HG03432 (cell line): ENCODE data around the gene TCF7.
"Not testable (repeated sequence)": the region's sequence is repeated elsewhere in the genome, so short reads cannot be mapped to it uniquely, and the experiment has no call there.

Source experiments
- ATAC-seq: cut with Tn5 transposase; IDR thresholded peaks from one replicate; pipeline ENCODE4 v1.9.1; 2021; ENCODE audit warnings: mild to moderate bottlenecking, moderate library complexity; ENCODE audit not compliant: unreplicated experiment

Gene TCF7

DNA sequence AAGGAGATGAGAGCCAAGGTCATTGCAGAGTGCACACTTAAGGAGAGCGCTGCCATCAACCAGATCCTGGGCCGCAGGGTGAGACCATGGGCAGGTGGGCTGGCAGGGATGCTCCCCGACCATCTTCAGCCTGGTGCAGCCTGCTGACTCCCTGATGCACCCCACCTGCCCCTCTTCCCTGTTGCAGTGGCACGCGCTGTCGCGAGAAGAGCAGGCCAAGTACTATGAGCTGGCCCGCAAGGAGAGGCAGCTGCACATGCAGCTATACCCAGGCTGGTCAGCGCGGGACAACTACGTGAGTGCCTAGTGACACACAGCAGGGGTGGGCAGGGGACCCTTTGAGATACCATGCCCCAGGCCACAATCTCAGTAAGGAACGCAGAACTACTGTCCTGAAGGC is 28.3 kb downstream of the TCF7 start:
- no peak for ATAC-seq

DNA sequence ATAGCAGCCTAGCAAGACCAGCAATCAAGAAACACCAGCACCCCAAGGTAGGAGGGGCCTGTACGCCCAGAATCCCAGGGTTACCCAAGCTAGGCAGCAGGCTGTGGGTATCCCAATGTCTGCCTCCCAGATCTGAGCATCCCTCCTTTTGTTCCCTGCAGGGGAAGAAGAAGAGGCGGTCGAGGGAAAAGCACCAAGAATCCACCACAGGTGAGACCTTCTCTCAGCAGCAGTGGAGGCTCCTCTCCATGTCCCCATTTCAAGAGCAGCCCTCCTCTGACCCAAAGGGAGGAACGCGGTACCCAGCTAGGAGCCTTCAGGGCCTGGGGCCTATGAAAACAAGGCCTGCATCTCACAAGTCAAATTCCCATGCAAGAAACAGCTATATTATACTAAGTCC is 28.9 kb downstream of the TCF7 start:
- ATAC-seq, result no peak

DNA sequence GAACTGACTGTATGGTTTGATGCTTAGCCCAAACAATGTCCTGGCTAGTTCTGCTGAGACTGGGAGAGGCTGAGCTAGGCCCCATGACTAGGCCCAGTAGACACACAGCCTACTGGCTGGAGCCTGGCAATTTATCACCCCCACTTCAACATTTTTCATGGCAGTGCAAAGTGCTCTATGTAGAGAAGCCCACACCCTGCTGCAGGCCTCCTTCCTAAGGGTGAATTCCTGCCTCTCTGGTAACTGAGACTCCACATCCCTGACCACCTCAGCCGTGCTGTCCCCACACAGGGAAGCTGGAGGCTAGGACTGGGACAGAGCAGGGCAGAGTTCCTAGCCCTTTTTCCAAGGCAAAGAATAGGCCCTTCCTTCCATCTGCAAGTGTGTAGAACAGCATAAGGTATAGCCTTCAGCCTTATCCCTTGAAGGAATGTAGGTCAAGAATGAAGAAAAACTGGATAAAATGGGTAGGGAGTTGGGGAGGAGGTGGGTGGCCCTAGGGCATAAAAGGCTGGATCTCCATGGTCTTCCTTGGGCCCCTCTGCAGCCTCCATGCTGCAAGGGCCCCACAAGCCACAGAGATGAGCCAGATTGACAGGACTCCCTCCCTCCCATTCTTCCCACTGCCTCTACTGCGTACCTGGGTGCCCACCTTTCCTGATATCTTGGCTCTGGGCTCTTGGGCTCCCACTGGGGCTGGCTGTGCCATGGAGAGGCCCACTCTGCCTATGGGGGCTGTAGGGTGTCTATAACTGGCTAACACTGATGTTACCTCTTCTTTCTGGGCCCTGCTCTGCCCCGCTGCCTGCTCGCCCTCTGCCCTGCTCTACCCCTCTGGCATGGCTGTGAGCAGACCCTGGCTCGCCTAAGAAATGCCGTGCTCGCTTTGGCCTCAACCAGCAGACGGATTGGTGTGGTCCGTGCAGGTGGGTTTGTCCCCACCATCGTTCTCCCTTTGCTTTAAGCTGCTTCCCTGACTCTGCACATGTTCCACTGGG is 29.8 kb downstream of the TCF7 start:
- ATAC-seq, result no peak

DNA sequence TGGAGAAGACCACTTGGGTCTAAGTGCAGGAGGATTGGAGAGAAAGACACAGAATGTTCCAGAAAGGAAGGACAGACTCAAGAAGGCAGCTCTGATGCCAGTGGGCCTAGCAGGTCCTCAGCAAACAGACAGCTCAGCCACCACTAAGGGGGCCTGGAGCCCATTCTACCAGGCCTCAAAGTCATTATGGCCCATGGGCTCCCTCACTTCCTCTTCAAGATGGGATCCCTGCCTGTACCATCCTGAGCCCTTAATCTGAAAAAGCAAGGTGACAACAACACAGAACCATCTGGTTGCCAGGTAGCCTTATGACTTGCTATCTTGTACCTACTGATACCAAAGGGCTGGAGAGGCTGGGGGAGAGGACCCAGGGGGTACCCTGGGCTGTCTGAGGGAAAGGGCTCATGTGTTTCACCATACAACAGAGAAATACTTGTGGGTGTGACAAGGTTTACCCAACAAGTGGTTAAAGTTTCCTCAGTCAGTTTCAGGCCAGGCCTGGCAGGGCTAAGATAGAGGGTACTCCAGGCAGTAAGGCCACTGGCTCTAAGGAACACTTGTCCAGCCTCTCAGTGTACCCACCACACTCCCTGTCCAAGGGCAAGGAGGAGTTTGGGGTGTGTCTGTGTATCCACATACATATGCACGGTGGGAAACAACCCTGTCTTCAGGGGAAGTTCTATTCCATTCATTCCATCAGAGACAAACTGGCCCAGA is 30.7 kb downstream of the TCF7 start:
- ATAC-seq, result no peak

DNA sequence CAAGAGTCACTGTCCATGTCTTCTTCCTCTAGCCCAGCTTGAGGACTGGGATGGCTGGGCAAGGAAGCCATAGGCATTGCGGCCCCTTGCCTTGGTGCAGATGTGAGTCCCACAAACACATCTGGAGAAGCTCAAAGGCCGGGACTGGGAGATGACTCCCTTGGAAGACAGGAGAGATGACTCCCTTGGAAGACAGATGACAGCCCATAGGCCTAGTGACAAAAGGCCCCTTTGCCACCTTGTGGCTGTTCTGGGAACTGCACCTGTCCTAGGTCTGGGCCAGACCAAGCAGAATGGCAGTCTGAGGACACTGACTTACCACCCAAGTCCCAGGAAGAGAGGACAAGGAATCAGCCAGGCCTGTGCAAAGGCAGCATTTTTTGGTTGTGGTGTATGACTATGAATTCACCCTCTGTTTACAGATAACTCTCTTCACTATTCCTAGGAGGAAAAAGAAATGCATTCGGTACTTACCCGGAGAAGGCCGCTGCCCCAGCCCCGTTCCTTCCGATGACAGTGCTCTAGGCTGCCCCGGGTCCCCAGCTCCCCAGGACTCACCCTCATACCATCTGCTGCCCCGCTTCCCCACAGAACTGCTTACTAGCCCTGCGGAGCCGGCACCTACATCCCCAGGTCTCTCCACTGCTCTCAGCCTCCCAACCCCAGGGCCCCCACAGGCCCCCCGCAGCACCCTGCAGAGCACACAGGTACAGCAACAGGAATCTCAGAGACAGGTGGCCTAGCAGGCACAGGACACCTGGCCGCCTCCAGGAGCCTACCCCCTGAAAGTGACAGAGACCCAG is 31.5 kb downstream of the TCF7 start:
- peak; percentile 60 for ATAC-seq

DNA sequence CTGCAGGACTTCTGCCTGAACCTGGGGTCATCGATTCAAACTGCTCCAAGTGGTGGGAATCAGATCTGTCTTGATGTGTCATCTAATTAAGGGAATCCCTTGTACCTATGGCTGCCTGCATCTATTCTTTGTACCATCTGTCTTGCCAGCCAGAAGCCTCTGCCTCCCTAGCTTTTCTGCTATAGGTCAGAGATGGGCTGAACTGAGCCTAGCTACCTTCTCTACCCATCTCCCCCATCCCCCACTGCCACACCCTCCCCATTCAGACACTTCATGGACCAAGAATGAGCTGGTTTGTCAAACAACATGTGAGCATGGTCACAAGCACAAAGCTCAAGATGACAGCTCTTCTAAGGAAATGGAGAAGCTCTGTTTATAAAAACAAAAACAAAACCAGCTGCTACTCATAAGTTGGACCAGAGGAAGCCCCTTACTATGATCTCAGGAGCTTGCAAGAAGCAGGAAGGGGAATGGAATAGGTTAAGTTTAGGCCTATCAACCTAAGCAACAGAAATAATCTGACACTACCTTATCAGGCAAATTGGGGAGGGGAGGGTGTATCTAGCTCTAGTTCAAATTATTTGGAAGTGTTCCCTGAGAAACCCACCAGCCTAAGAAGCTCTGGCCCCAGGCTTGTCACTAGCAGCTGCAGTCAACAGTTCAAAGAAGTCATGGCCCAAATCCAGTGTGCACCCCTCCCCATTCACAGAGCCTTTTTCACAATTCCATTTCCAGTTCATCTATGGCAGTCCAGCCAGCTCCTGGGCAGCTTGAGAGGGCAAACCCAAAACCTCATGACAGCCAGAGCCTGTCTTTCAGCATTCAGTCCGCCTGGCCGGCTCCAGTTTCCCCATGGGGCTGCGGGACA is 32.4 kb downstream of the TCF7 start:
- ATAC-seq, result no peak

DNA sequence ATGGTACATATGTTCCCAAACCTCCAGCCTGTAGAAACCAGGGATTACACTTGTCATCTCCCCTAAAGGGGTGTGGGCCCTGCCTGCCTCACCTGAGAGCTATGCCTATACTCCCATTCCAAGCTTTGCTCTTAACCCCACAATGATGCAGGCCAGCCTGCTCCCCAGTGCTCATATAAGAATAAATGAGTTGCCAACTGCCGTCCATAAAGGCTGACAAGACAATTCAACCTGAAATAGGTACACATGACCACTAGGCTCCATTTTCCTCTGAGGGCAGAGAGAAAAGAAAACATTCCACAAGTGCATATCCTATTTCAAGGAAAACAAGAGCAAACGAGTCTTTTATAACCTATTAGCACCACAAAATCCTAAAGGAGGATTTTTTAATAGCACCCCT is 33.8 kb downstream of the TCF7 start:
- no peak for ATAC-seq

DNA sequence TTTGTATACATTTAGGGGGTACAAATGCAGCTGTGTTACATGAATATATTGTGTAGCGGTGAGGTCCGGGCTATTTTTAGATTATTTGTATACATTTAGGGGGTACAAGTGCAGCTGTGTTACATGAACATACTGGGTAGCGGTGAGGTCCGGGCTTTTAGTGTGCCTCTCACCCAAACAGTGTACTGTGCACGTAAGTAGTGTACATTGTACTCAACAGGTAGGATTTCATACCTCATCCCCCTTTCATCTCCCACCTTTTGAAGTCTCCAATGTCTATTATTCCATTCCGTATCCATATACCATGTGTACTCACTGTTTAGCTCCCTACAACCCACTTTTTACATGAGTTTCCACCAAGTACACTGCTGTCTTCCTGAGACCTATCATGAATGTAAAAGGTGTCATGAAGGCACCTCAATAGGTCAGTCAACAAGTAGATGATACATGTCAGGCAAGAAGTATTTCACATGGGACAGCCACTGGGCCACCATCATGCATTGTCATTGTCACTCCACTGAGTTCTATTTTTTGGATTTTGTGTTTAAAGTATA is 34.6 kb downstream of the TCF7 start:
- ATAC-seq, result no peak

DNA sequence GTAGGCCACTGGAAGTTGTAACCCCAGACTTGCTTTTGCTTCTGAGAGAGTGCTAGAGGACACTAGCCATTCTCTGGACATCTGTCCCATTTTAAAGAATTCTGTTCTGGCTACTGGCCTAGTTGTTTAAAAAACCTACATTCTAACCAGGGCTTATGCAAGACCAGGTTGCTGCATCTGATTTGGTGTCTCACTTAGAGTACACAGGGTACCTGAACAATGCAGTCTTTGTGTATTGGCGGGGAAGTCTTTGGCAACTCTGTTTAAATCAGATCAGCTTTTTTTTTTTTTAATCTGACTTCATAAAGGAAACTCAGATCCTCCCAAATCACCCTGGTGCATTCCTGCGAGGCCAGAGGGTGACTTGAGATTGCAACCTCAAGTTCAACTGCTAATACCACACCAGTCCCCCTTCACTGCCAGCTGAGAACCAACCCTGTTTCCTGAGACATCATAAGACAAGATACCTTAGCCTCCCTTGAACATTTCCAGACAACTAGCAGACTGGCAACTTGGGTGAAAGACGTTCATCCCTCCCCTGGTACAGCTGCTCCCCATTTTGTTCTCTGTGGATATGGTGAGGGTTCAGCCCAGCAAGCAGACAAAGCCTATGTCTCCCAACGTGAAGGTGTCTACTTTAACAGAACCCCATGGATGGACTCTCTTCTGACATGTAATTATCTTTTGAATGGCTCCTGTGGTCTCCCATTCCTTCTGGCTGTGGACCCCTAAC is 35.3 kb downstream of the TCF7 start:
- ATAC-seq, result no peak

DNA sequence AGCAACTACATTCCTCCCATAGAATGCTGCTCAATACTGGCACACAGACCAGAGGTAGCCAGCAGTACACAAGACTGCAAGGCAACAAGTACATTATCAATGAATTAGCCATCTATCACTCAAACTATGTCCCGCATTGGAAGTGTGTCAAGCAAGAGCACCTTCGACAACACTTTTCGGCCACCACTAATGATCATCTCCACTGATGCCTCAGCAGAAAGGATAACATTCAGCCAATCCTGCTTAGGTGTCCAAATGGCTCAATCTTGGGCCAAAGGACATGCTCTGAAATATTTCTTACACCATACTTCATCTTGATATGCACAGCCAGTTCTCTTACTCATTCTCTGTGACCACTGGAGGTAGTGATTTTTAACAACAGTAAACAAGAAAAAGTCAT is 37.2 kb downstream of the TCF7 start:
- no peak for ATAC-seq

DNA sequence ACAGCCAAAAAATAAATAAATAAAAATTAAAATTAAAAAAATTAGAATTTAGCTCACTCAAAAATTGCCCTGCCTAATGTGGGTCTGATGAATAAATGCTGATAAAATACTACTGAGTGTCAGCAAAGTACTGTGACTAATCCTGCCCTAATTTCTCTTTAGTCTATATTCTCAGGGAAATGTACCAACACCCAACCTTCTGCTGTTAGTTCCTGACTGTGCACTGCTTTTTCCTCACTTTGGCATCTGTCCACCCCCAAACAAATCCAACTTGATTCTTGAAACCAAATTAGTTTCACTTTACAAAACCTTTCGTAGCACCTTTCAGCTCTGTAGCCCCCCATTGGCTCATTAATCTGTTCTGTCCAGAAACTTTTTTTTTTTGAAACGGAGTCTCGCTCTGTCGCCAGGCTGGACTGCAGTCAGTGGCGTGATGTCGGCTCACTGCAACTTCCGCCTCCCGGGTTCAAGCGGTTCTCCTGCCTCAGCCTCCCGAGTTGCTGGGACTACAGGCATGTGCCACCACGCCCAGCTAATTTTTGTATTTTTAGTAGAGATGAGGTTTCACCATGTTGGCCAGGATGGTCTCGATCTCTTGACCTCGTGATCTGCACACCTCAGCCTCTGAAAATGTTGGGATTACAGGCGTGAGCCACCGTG is 37.8 kb downstream of the TCF7 start:
- ATAC-seq, result not testable (repeated sequence)

DNA sequence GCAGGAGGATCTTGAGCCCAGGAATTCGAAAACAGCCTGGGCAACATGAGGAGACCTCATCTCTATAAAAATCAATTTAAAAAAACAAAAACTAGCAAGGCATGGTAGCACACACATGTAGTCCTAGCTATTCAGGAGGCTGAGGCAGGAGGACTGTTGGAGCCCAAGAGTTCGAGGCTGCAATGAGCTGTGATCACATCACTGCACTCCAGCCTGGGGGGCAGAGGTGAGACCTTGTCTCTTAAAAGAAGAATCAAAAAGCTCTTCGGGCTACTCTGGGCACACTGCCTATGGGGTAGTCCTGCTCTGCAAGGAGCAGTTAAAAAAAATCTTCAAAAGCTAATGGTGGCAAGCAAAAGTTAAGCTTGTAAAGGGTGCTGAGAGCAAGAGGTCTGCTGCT is 38.8 kb downstream of the TCF7 start:
- ATAC-seq, result no peak

DNA sequence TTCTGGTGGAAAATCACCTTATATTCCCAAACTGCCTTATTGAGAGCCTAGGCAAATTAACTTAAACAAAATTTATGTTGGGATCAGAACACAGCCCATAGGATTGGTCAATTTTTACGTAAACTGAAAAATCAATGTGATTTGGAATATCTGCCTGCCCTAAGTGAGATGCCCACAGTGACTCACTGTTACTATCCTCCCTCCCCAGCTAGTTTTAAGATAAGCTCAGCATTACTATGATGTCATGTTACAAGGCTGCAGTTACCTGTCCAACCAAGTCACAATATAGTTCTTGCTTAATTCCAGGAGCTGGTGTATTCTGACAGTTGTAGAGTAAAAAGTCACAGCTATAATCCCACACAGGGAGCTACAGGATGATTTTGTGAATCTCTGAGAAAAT is 39.2 kb downstream of the TCF7 start:
- ATAC-seq, result no peak

DNA sequence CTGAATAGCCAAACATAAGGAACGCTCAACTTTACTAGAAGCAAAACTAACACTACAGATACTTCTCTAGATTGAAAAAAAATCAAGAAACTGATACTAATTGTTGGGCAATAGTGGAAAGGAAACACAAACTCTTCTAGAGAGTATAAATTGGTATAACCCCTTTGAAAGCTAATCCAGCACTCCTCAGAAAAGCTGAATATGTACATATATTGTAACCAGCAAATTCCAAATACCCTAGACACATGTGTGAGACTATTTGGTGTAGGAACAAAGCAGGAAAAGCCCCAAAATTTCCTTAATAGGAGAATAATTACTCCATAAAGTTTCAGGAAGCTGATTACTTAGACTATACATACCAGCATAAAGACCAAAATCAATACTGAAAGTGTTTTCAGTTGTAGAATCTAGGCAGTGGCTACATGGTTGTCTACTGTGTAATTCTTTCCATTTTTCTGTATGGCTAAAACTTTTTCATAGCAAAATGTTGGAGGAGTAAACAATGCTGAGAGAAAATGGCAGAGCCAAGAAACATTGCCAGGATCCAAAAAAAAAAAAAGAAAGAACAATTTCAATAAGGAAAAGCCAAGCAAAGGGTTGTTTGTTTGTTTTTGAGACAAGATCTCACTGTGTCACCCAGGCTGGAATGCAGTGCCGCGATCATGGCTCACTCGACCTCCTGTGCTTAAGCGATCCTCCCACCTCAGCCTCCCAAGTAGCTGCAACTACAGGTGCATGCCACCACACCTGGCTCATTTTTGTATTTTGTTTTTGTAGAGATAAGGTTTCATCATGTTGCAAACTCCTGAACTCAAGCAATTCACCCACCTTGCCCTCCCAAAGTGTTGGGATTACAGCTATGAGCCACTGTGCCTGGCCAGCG is 47.3 kb downstream of the TCF7 start:
- no peak for ATAC-seq

DNA sequence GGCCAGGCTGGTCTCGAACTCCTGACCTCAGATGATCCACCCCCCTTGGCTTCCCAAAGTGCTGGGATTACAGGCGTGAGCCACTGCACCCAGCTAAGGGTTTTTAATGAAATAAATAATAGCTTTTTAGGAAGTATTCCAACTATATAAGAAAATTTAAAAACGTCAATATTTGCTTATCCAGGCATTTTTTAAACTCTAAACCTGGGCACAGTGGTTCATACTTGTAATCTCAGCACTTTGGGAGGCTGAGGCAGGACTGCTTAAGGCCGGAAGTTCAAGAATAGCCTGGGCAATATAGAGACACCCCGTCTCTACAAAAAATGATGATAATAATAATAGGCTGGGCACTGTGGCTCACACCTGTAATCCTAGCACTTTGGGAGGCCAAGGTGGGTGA is 48.1 kb downstream of the TCF7 start:
- ATAC-seq, result no peak

DNA sequence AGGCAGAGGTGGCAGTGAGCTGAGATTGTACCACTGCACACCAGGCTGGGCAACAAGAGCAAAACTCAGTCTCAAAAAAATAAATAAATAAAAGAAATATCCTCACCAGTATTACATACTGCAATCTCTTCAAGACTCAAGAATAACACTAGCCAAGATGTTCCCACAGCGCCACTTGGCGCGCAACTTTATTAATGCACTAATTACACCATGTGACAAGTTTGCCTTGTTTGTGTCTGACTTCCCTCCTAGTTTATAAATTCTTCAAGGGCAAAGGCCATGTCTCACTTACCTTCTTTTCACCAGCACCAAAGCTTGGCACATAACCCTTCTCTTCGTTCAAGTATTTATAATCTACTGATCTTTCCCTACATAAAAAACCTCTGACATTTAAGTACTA is 57.5 kb downstream of the TCF7 start:
- ATAC-seq, result no peak

DNA sequence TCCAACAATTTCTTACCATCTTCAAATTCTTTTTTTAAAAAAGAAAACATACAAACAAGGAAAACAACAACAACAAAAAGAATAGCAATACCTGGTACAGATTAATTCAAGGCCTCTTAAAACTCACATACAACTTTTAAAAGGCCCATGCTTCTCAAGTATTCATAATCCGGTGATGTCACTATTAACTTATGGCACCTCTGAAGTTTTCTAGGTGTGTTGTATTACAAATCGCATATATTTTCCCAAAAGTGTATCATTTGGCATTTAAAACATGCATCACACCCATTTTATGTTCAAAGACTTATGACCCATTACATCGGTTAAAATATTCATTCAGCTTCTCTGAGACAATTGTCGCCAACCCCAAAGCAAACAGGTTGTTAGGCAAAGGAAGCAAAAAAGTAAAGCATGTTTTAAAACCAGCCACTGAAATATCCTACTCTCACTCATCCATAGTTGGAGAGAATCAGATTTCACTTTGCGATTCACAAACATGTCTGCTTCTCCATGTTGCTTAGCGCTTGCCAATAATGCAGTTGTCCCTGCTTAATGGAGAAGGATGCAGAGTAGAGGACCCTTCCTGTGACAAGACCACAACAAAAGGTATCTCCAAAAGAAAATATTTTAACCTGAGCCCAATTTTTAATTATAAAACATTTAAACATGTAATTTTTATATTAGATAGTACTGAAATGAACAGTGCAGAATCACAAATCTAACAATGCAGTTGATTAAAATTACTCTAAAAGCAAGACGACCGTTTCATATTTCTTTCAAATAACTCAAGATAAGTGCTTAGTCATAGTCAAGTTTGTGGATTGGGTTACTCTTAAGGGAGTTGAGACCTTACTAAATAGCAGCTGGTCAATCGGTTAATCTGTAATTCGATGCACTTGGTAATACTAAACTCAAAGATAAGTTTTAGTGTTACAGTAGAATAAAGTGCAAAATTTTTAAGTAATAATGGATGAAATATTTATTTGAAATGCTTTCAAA is 60.7 kb downstream of the TCF7 start:
- no peak for ATAC-seq
